HG03571 (cell line): Measurements from ENCODE around the gene ING3.

Experiments
- ATAC-seq: cut with Tn5 transposase; IDR thresholded peaks from one replicate; pipeline ENCODE4 v1.9.1; 2021; ENCODE audit not compliant: unreplicated experiment

Gene ING3

GRCh38 chr7:120988591-120989256, 38.1 kb downstream of the ING3 start, which contains the start of gene CPED1:
Gene CPED1 (plus strand): TSS chr7:120988711. CDS start chr7:120989622, 911 bp downstream.
- peak; percentile 50 for ATAC-seq

GRCh38 chr7:120989257-120990220, 39.0 kb downstream of the ING3 start:
- no peak for ATAC-seq

DNA sequence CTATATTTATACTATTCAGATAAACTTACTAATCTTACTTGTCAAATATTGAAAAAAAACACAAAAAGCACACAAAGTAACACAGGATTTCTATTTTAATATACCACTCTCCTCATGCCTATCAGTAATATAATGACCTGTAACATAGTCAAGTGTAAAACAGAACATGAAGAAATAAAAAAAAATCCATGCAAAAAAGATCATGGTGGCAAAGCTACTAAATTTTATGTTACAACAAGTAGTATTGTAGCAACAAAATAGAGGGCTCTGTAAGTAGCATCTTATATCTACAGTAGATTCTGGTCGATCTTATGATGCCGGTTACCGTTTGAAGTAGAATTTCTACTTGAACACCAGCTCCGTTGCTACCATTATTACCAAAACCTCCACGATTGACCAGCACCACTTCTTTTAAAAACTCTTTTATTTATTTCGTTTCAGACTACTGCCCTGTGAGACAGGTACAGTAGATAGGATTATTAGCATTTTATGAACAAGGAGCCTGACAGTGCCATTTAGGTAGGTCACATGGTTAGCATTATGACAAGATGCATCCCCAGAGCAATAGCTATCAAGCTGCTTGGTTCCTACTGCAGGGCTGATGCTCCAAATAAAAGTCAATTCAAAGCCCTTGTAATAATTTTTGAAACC, 40.0 kb downstream of the ING3 start:
- no peak for ATAC-seq

DNA sequence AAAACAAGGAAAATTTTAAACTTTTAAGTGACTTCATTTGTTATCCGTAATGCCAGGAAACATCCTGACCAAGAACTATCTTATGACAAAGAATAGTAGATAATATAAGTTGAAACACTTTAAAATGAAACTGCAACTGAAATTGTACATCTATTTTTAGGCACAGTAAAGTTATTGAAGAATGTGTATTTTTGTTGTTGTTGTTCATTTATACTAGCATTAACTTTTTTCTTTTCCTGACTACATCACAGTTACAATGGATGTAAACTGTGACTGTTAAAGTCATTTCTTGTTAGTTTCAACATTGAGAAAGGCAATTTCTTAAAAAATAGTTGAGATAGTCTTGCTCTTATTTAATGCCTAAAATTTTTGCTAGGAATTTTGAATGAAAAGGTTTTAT, 40.6 kb downstream of the ING3 start:
- ATAC-seq: no peak

- ATAC-seq: no peak
Measured at GRCh38 chr7:120991581-120991980, 41.0 kb downstream of the ING3 start.

- ATAC-seq: no peak
Measured at GRCh38 chr7:120992272-120992964, 41.8 kb downstream of the ING3 start.

DNA sequence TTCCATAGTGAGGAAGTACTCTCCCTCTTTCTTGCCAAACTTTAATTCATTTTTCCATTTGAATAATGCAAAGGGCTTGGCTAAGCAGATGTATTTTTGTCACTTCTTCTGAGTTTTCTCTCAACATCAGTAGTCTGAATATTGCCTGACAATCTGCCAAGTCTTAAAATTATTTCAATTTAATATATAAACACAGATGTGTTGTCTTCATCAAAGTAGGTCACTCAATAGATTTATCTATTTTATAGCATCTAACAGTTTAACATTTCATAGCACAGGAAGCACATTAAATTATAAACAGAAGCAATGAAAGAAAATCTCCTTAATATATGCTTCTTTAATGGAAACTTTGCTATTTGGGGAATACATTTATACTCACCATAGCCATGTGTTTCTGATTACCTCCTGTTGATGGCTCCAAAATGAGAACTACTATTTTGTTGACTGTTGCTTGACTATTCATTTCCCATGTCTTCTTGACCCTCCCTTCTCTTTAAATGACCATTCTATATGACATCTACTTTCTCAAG, 42.5 kb downstream of the ING3 start:
- ATAC-seq: no peak

GRCh38 chr7:120993553-120994191, 43.1 kb downstream of the ING3 start:
- ATAC-seq: no peak

DNA sequence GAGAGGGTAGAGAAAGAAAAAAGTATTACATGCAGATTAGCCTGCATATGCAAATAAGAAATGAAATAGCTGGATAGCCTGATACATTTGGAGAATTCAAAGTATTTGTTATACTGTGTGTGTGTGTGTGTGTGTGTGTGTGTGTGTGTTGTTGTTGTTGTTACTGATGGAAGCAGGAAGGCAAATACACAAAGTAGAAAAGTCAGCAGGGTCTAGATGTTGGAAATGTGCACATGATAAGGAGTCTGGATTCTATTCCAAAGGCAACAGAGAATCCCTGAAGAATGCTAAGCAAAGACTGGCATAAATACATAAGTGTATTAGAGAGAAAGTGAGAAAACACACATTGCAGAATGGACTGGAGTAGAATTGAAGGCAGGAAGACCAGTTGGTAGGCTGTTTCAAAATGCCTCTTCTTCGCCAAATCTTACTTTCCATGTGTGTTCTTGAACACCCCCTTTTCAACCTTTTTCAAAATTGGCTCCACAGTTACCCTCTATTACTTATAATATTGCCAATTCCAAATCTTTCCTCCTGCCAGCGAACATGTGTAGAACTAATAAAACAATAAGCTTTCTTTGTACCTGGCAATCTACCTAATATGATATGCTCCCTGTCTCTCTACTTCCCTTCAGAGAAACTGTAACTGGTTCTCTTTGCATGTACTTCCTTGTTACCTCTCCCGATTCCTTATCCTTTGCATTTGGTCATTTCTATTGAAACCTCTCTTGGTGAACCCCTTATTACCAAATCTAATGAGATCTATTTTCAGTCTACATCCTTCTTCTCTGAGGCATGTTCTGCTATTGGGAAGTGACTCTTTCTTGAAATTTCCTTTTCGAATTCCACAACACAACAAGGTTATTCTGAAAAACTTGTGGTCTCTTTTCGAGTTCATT, 44.2 kb downstream of the ING3 start:
- no peak for ATAC-seq

GRCh38 chr7:120995654-120996053, 45.1 kb downstream of the ING3 start:
- ATAC-seq: no peak

DNA sequence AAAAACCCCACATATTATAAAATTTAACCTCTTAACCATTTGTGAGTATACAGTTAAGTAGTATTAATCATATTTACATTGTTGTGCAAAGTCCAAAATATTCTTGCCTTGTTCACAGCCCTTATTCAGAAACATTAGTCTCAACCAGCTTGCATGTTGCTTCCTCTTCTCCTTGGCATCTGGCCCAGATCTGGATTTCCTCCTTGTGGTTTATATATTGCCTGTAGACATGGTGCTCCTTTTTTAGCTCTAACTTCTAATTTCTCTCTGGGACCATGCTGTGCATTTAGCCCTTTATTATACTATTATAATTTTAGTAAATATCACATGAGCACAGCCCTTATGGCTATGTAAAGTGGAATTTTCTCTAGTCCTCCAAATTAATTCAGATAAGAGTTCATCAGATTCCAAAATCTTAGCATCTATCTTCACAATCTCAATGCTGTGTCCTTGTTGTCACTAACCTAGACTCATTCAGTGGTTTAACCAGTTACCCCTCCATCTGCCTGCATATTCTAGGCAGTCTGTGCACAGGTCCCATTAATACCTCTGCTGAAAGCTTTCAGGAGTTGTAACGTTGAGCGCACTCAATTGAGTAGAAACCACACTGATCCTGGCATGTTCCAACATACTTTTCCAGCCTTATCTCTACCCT, 45.9 kb downstream of the ING3 start:
- ATAC-seq: peak; percentile 73

DNA sequence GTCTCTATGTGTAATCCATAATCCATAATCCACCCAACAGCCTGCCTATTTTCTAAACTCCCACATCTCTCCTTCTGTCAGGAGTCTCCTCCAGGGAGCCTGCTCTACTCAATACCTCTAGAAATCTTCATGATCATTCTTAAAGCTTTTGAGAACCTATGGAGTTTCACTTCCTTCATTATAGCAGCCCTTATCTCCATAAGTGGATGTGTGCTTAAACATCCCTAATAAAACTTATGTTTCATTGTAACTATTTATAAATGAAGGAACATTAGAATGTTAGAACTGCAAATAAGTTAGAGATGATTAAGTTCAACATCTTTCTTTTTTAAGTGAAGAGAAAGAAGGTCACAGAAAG, 46.4 kb downstream of the ING3 start:
- no peak for ATAC-seq

- no peak for ATAC-seq
Measured at GRCh38 chr7:120997882-120998474, 47.4 kb downstream of the ING3 start.

GRCh38 chr7:120998520-120998919, 47.9 kb downstream of the ING3 start:
- ATAC-seq: no peak

DNA sequence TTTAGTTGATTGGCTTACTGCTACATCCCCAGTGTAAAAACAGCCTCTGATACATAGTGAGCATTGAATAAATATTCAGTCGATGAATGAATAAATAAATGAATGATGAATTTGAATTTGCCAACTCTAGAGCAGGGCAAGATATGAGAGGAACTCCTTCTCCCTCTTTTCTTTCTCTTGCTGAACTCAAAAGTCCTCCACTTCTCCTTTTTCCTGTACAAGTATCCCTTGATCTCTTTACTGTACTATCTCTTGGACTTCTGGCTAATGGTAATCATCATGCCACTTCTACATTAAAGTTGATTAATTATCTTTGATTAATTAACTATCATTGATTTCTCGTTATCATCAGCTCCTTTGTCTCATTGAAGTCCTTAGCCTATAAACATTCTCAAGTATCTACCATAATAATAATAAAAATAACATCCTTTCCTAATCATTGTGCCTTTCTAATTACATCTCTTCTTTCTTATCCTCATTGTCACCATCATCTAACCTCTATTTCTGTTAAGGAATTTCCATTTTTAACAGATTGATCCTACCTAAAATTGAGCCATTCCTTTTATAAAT, 48.5 kb downstream of the ING3 start:
- ATAC-seq: no peak

DNA sequence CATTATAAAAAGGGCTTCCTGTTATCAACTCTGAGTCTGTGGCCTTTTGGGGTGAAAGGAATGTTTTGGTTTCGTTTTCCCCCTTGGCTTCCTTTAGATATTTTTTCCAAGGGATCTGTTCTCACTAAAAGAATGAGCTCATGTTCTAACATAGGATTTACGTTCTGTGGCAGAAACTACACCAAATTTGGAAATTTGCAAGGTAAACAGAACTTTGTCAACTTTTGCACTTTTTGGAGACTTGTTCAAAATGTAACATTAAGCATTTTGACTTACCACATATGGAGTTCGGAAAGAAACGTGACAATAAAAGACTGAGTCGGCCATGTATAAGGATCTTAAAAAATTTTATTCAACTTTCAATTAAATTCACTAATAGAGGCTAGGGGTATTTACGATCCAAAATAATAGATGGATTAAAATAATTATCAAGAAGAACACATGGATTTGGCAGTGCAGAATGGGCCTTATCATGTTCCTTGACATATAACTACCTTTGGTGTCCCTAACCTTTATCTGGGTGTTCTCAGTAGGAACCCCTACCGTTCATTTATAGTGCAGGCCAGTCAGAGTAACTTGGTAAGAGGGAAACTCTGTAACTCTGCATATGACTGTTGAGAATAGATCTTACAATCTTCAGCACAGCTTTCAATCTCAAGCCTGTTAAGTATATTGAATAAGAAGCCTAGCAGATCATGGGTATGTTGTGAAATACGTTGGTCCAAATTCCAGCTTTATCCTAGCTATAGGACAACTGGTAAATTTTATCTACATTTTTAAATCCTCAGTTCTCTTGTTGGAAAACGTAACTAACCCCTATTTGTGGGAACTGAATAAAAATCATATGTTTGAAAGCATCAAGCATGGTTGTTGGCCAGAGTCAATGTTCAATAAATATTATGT, 49.8 kb downstream of the ING3 start:
- ATAC-seq: no peak
